Keratinocyte (primary cell): Measurements from ENCODE around the gene CNTNAP2. TPM values are rescaled to one million over a fixed set of nuclear protein-coding genes. Genes with fewer than 3 reads are reported as not detected.

Source experiments
- DNase-seq: peaks from one replicate; pipeline ENCODE4 v3.0.0-alpha.2; 2011; ENCODE audit warnings: low read depth, missing footprints, low spot score
- FAIRE-seq: peaks from 2 replicates; lab custom pipeline; 2011; peaks lifted over from hg19 to GRCh38; lab: Jason Lieb, UNC
- H2AFZ ChIP-seq: 2 replicates; pipeline ENCODE4 v1.6.0; 2012; ENCODE audit warnings: low read length, control low read depth, inconsistent platforms; ENCODE audit not compliant: control insufficient read depth
- H3K27ac ChIP-seq: 2 replicates; pipeline ENCODE4 v1.5.1; 2011; ENCODE audit warnings: low read length; ENCODE audit not compliant: control insufficient read depth, insufficient read depth
- H3K27me3 ChIP-seq: 3 replicates; pipeline ENCODE4 v1.6.0; 2011; ENCODE audit warnings: low read length; ENCODE audit not compliant: control insufficient read depth, insufficient read depth; ENCODE audit errors: extremely low read depth
- H3K36me3 ChIP-seq, 2 experiments: 2 replicates in 1 of 2; 3 replicates in 1 of 2; pipeline ENCODE4 v1.5.1; 2011; ENCODE audit warnings: low read length in 2 of 2, mild to moderate bottlenecking in 1 of 2; ENCODE audit not compliant: control insufficient read depth in 2 of 2, insufficient read depth in 2 of 2; ENCODE audit errors: extremely low read depth in 1 of 2
- H3K4me1 ChIP-seq: 3 replicates; pipeline ENCODE4 v1.5.1; 2011; ENCODE audit warnings: low read length; ENCODE audit not compliant: control insufficient read depth, insufficient read depth; ENCODE audit errors: extremely low read depth
- H3K4me2 ChIP-seq: 3 replicates; pipeline ENCODE4 v1.6.0; 2011; ENCODE audit warnings: low read depth, low read length; ENCODE audit not compliant: control insufficient read depth, insufficient read depth; ENCODE audit errors: extremely low read depth
- H3K4me3 ChIP-seq, 3 experiments: fragments of 200-600 bp in 1 of 3; sonication (generic) in 1 of 3; 2 replicates in 2 of 3; 3 replicates in 1 of 3; pipeline ENCODE4 v1.5.1; 2011 to 2016; ENCODE audit warnings: low read length in 3 of 3, mild to moderate bottlenecking in 3 of 3, control low read depth in 2 of 3, inconsistent platforms in 1 of 3, low read depth in 1 of 3, mixed read lengths in 1 of 3, mixed run types in 1 of 3, moderate library complexity in 1 of 3; ENCODE audit not compliant: control insufficient read depth in 2 of 3, insufficient read depth in 2 of 3; ENCODE audit errors: extremely low read depth in 1 of 3
- H3K79me2 ChIP-seq: 2 replicates; pipeline ENCODE4 v1.6.0; 2012; ENCODE audit warnings: low read length; ENCODE audit not compliant: control insufficient read depth, insufficient read depth
- H3K9ac ChIP-seq: 3 replicates; pipeline ENCODE4 v1.6.0; 2011; ENCODE audit warnings: low read length; ENCODE audit not compliant: control insufficient read depth, insufficient read depth; ENCODE audit errors: extremely low read depth
- H3K9me1 ChIP-seq: 3 replicates; pipeline ENCODE4 v1.6.0; 2011; ENCODE audit warnings: low read length; ENCODE audit not compliant: control insufficient read depth, insufficient read depth; ENCODE audit errors: extremely low read depth
- H3K9me3 ChIP-seq: 2 replicates; pipeline ENCODE4 v1.5.1; 2012; ENCODE audit warnings: low read depth, low read length; ENCODE audit not compliant: control insufficient read depth
- H4K20me1 ChIP-seq: 3 replicates; pipeline ENCODE4 v1.6.0; 2011; ENCODE audit warnings: low read length; ENCODE audit not compliant: control insufficient read depth, insufficient read depth; ENCODE audit errors: extremely low read depth
- CTCF ChIP-seq, 3 experiments: IDR thresholded peaks in 1 of 3; conservative IDR thresholded peaks in 1 of 3; optimal IDR thresholded peaks in 1 of 3; 2 replicates in 2 of 3; 3 replicates in 1 of 3; pipeline versions ENCODE3 to v1.5.1; 2011; ENCODE audit warnings: low read length in 3 of 3, mild to moderate bottlenecking in 3 of 3, moderate library complexity in 2 of 3, control low read depth in 1 of 3, inconsistent platforms in 1 of 3; ENCODE audit not compliant: insufficient read depth in 2 of 3; ENCODE audit errors: extremely low read depth in 1 of 3
- EZH2 ChIP-seq: IDR thresholded peaks from one replicate; pipeline ENCODE4 v1.6.1; 2012; ENCODE audit warnings: inconsistent platforms, mild to moderate bottlenecking, low read length, moderate library complexity
- dilution Hi-C: fragments of 300-500 bp; cut with MboI; formaldehyde crosslinking; loops from one replicate; pipeline ENCODE4 v1.7.0; 2020; ENCODE audit warnings: low sequenced_read_pairs; ENCODE audit not compliant: extremely low pct_ligation_motif_present
- polyA plus RNA-seq, 5 experiments: library from polyadenylated mRNA; depleted of rRNA in 3 of 5; stranded (reverse) in 3 of 5; stranded (forward) in 1 of 5; unstranded in 1 of 5; fragments of >200 nt; gene quantifications; 1 replicate in 1 of 5; 2 replicates in 3 of 5; 3 replicates in 1 of 5; pipeline versions ENCODE4 v1.2.1 to v1.2.3, GENCODE V29; 2011 to 2012; ENCODE audit warnings: missing spikeins in 2 of 5, low read depth in 1 of 5, low replicate concordance in 1 of 5

The CNTNAP2 gene
- polyA plus RNA-seq, 1 donor (not counting 4 experiments of a cell fraction or from before 2014, with no cell fraction given), result 1.4 TPM

- no peak overlapping the region for H3K4me2 ChIP-seq
- no peaks in the 10 kb centered on the region for H3K27me3 ChIP-seq
- no peaks in the 10 kb centered on the region for H3K79me2 ChIP-seq
- no peak overlapping the region for H3K4me3 ChIP-seq
- H3K9ac ChIP-seq, result no peak overlapping the region
- dilution Hi-C loops, result no loop called here
- H3K9me1 ChIP-seq, result no peaks in the 10 kb centered on the region
- H3K27ac ChIP-seq, result no peak overlapping the region
- FAIRE-seq (no peak), DNase-seq (no peak)
- no peaks in the 10 kb centered on the region for H3K4me1 ChIP-seq
- H3K36me3 ChIP-seq, result no peaks in the 10 kb centered on the region
- H3K9me3 ChIP-seq, result peaks cover 4% of the 10 kb centered on the region
- H2AFZ ChIP-seq, result no peak overlapping the region
- no peak for TF ChIP-seq EZH2
- no peak for TF ChIP-seq CTCF (optimal IDR thresholded peaks at IDR 0.05 in 1 of 3, IDR thresholded peaks at IDR 0.05 in 1 of 3, conservative IDR thresholded peaks at IDR 0.05 in 1 of 3; ENCODE audit: extremely low read depth in 1 of 3, insufficient read depth in 2 of 3, low read length in 3 of 3)
- no peaks in the 10 kb centered on the region for H4K20me1 ChIP-seq
These were observed 60.3 kb downstream of the CNTNAP2 start for GRCh38 chr7:146176860-146177259.

GRCh38 chr7:146177301-146177700 is 60.7 kb downstream of the CNTNAP2 start:
- Histone ChIP-seq H3K27ac (no peak overlapping the region), H3K4me1 (no peaks in the 10 kb centered on the region), H3K4me2 (no peak overlapping the region), H2AFZ (no peak overlapping the region), H3K9ac (no peak overlapping the region), H4K20me1 (no peaks in the 10 kb centered on the region), H3K9me1 (no peaks in the 10 kb centered on the region), H3K4me3 (no peak overlapping the region), H3K9me3 (peaks cover 4% of the 10 kb centered on the region), H3K36me3 (no peaks in the 10 kb centered on the region), H3K27me3 (no peaks in the 10 kb centered on the region), H3K79me2 (no peaks in the 10 kb centered on the region)
- no peak for FAIRE-seq
- no peak for DNase-seq
- TF ChIP-seq EZH2 (no peak), CTCF (optimal IDR thresholded peaks at IDR 0.05 in 1 of 3, IDR thresholded peaks at IDR 0.05 in 1 of 3, conservative IDR thresholded peaks at IDR 0.05 in 1 of 3; ENCODE audit: extremely low read depth in 1 of 3, insufficient read depth in 2 of 3, low read length in 3 of 3) (no peak)
- dilution Hi-C loops, result no loop called here
